ENCODE measurements around the gene ZNF316.

Gene ZNF316

GRCh38 chr7:6636741-6637543 lies at the start of gene ZNF316:
ZNF316 (plus strand) TSS chr7:6637318; CDS start chr7:6642410, 5,092 bp downstream.
- peak in 2 of 3 experiments; percentile 34 to 54 for DNase-seq (ENCODE audit: low read depth in 3 of 3)

- DNase-seq (ENCODE audit: low read depth in 3 of 3) = no peak
These were observed 48.6 kb upstream of the ZNF316 start for GRCh38 chr7:6588566-6588965.

- no peak for DNase-seq (ENCODE audit: low read depth in 3 of 3)
These were observed 47.8 kb upstream of the ZNF316 start for GRCh38 chr7:6589151-6589828.

- DNase-seq (ENCODE audit: low read depth in 3 of 3) = peak; percentile 50 to 75 (median 73)
These were observed 47.1 kb upstream of the ZNF316 start, which contains the start of gene INTS15 for GRCh38 chr7:6589829-6590644. INTS15 (plus strand) TSS chr7:6590021; CDS start chr7:6590284, 263 bp downstream.

GRCh38 chr7:6590645-6591110 lies 46.4 kb upstream of the ZNF316 start:
- DNase-seq (ENCODE audit: low read depth in 3 of 3) = no peak

- DNase-seq (ENCODE audit: low read depth in 3 of 3) = no peak
These were observed 37.0 kb upstream of the ZNF316 start for GRCh38 chr7:6600093-6600492.

- DNase-seq (ENCODE audit: low read depth in 3 of 3) = no peak
These were observed 32.7 kb upstream of the ZNF316 start for GRCh38 chr7:6604458-6604857.

- no peak for DNase-seq (ENCODE audit: low read depth in 3 of 3)
These were observed 30.1 kb upstream of the ZNF316 start for GRCh38 chr7:6606866-6607583.

- no peak for DNase-seq (ENCODE audit: low read depth in 3 of 3)
These were observed 29.5 kb upstream of the ZNF316 start for GRCh38 chr7:6607651-6608051.

- DNase-seq (ENCODE audit: low read depth in 3 of 3) = no peak
These were observed 29.0 kb upstream of the ZNF316 start for GRCh38 chr7:6608081-6608480.

GRCh38 chr7:6608794-6609193 lies 28.3 kb upstream of the ZNF316 start:
- no peak for DNase-seq (ENCODE audit: low read depth in 3 of 3)

- DNase-seq (ENCODE audit: low read depth in 3 of 3) = no peak
These were observed 24.3 kb upstream of the ZNF316 start for GRCh38 chr7:6612819-6613218.

GRCh38 chr7:6613706-6614105 lies 23.4 kb upstream of the ZNF316 start:
- no peak for DNase-seq (ENCODE audit: low read depth in 3 of 3)

GRCh38 chr7:6614953-6615722 lies 22.0 kb upstream of the ZNF316 start, which contains the start of gene ZNF853:
ZNF853 (plus strand) TSS chr7:6615610; CDS start chr7:6616175, 565 bp downstream.
- DNase-seq (ENCODE audit: low read depth in 3 of 3) = no peak

GRCh38 chr7:6615723-6616555 lies 21.2 kb upstream of the ZNF316 start:
- DNase-seq (ENCODE audit: low read depth in 3 of 3) = no peak

GRCh38 chr7:6616854-6617643 lies 20.1 kb upstream of the ZNF316 start:
- no peak for DNase-seq (ENCODE audit: low read depth in 3 of 3)

GRCh38 chr7:6618621-6619020 lies 18.5 kb upstream of the ZNF316 start:
- no peak for DNase-seq (ENCODE audit: low read depth in 3 of 3)

- DNase-seq (ENCODE audit: low read depth in 3 of 3) = no peak
These were observed 17.2 kb upstream of the ZNF316 start for GRCh38 chr7:6619961-6620360.
